HUDEP-2 (cell line): Measurements from ENCODE around the gene BYSL.
"Not testable (repeated sequence)": the region's sequence is repeated elsewhere in the genome, so short reads cannot be mapped to it uniquely, and the experiment has no call there.

Source experiments
- DNase-seq, 76 experiments: peaks; one replicate each; lab custom pipeline; 2025; ENCODE audit not compliant: unreplicated experiment in 76 of 76; lab: John Stamatoyannopoulos, UW

BYSL gene

GRCh38 chr6:41941280-41942066 lies 20.2 kb downstream of the BYSL start, which contains the start of gene CCND3:
Gene CCND3 (minus strand): TSS chr6:41941808. CDS start chr6:41941649, 159 bp downstream.
- peak in 74 of 76 experiments; percentile 57 to 97 (median 90) for DNase-seq

DNA sequence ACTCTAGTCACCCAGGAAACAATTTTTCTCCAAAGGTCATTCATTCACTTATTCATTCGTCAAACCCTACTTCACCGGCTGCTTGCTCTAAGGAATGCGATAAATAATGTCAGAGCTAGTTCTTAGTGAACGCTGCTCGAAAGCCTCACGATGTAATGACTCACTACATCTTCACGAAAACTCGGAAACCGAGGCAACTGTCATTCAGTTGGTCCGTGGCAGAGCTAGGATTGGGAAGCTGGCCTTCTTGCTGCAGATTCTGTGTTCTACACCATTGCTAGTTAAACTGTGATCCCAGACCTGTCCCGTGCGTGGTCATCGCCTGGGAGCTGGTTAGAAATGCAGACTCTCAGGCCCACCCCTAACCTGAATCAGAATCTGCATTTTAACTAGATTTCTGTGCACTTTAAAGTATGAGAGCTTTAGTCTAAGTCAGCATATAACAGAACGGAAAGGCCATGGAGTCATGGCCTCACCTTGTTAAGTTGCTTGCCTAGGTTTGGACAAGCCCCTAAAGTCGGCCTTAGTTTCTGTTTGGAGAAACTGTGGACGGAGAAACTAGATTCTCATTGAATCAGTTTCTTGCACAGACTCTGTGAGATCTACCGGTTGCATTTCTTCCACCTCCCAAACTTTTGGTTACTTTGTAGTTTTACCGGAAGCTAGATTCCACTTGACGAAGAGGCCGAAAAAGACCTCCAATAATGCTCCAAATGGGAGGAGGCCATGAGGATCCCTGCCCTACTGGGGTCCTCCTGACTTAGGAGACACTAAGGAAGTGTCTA lies 21.0 kb downstream of the BYSL start:
- peak in 3 of 76 experiments; percentile 43 to 86 (median 61) for DNase-seq

DNA sequence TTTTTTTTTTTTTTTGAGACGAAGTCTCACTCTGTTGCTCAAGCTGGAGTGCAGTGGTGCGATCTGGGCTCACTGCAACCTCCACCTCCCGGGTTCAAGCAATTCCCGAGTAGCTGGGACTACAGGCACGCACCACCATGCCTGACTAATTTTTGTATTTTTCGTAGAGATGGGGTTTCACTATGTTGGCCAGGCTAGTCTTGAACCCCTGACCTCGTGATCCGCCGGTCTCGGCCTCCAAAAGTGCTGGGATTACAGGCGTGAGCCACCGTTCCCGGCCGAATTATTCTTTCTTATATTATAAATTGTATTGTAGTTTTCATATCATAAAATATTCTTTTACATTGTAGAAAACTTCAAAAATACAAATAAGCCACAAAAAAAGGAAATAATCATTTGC lies 21.6 kb downstream of the BYSL start:
- DNase-seq = not testable (repeated sequence)

- no peak for DNase-seq
Observed at GRCh38 chr6:41943456-41943855, 22.2 kb downstream of the BYSL start.

- DNase-seq = no peak
Observed at GRCh38 chr6:41947581-41948220, 26.4 kb downstream of the BYSL start.

DNA sequence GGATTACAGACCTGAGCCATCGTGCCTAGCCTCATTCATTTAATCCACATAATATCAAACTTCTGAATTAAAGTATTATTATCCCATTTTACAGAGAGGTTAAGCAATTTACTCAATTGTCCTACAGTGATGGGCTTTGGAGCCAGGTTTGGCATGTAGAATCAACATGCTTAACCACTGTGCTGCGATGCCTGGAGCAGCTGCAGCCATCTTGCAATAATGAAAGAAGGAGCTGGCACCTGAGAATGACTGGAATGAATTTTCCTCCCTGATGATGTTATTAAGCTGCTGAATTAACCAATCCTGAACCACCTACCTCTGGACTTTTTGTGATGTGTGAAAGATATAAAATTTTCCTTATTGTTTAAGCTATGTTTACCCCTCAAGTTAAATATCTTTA lies 33.4 kb downstream of the BYSL start:
- DNase-seq = no peak

- DNase-seq = no peak
Observed at GRCh38 chr6:41955412-41955811, 34.1 kb downstream of the BYSL start.

GRCh38 chr6:41957117-41957516 lies 35.8 kb downstream of the BYSL start:
- DNase-seq = peak in 73 of 76 experiments; percentile 44 to 97 (median 75)

- DNase-seq = no peak
Observed at GRCh38 chr6:41958022-41958856, 36.9 kb downstream of the BYSL start.

DNA sequence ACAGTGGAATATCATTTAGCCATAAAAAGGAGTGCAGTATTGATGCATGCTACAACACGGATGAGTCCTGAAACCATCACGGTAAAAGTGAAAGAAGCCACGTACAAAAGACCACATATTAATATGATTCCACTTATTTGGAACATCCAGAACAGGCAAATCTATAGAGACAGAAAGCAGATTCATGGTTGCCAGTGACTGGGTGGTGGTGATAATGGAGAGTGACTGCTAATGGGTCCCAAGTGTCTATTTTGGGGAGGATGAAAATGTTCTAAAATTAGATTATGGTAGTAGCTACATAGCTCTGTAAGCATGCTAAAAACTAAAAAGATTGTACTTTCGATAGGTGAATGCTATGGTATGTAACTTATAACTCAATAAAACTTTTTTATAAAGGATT lies 38.7 kb downstream of the BYSL start:
- DNase-seq = no peak

- DNase-seq = no peak
Observed at GRCh38 chr6:41963371-41963770, 42.1 kb downstream of the BYSL start.

GRCh38 chr6:41964201-41964887 lies 43.0 kb downstream of the BYSL start:
- DNase-seq = peak in 13 of 76 experiments; percentile 13 to 40 (median 22)

DNA sequence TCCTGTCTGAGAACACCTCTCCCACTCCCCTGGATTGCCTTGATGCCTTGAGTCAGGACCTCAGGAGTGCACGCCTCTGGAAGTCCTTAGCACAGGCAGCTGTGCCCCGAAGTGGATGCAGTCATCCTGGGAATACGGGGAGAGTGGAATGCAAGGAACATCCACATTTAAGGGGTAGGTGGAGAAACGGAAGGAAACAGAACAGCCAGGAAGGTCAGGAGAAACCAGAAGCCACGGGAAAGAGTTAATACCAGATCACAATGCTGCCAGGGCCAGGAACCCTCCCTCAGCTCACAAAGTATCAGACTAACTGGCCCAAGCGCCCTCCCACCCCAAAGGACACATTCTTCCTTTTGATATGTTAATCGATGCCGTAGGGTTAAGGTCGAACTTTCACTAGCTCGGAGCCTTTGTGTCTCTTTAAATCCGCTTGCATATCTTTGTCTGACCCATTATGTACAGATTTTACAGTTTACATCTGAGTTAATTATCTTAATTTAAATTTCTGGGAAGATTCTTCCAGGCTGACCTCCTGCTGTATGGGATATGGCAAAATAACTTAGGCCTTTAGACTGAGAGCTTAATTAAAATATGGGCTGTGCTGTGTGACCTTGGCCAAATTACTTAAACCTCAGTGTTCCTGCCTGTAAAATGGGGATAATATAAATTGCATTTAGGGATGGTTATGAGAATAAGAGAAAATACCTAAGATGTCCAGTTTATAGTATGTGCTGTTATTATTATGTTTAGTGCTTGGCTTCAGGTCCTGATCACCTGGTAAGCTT lies 44.3 kb downstream of the BYSL start:
- no peak for DNase-seq

GRCh38 chr6:41966214-41966920 lies 45.1 kb downstream of the BYSL start:
- DNase-seq = no peak

DNA sequence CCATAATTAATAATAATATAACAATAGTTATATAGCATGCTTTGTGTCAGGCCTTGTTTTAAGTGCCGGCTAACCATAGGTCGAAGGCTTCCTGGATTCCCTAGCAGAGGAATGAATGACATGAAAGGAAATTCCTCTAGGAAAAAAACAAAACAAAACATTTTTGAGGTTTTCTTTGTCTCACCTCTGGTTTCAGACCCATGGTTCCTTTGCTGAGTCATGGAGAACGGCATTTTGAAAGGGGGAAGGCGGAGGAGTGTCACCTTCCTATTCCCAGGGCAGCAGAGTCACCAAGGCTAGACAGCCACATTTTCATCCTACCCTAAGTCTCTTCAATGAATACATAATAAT lies 45.6 kb downstream of the BYSL start:
- DNase-seq = no peak

- DNase-seq = peak in 1 of 76 experiments; percentile 15
Observed at GRCh38 chr6:41967312-41968287, 46.3 kb downstream of the BYSL start.

- DNase-seq = no peak
Observed at GRCh38 chr6:41970436-41970846, 49.1 kb downstream of the BYSL start.
